Ecto neural progenitor cell (in vitro differentiated cells): ENCODE measurements around the gene MYOC.
"Not testable (repeated sequence)": the region's sequence is repeated elsewhere in the genome, so short reads cannot be mapped to it uniquely, and the experiment has no call there.

Experiments
- DNase-seq: peaks from one replicate; pipeline ENCODE4 v3.0.0-alpha.2; 2018; ENCODE audit warnings: low spot score

MYOC gene

GRCh38 chr1:171606402-171606941 lies 46.0 kb downstream of the MYOC start:
- DNase-seq, result no peak

DNA sequence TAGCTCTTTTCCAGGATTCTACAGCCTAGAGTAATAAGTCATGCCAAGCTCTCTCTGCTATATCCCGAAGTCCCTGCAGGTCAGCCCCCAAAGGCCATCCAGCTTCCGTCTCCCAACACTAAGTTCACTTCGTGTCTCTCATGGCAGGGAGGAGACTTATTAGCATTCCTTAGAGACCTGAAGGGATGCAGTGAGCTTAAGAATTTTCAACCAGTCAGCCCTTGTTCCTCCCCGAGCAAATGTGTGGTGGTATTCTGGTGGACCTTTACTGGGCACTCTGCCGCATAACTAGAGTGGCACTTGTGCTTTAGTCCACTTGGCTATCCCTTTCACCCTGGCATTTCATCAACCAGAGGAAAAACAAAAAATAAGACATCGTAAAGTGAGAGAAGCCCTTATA lies 49.4 kb downstream of the MYOC start:
- not testable (repeated sequence) for DNase-seq

DNA sequence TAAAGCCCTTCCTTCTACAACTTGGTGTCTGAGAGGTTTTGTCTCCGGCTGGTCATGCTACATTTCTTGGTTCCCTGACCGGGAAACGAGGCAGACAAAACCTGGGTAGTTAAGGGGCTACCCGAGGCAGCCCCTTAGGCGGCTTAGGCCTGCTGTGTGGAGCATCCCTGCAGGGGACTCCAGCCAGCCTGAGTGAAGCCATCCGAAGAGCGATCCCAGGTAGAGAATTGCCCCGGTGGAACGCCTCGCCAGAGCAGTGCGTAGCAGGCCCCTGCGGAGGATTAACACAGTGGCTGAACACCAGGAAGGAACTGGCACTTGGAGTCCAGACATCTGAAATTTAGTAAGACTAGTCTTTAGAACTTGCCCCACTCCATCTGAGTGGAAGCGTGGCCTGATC lies 51.6 kb downstream of the MYOC start:
- no peak for DNase-seq

DNA sequence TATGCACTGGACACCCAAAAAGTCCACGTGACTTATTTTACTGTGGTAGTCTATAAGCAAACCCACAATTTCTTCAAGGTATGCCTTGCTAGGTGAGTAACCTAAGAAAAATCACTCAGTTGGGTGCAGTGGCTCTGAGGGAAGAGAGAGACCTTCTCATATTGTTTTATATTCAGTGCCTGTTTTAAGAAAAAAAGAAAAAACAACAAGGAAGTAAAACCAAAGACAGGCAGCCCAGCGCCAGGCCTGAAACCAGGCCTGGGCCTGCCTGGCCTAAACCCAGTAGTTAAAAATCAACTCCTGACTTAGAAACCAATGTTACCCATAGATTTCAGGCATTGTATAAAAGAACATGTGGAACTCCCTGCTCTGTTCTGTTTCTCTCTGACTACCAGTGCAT lies 52.2 kb downstream of the MYOC start:
- not testable (repeated sequence) for DNase-seq

GRCh38 chr1:171597203-171597602 lies 55.3 kb downstream of the MYOC start:
- DNase-seq, result no peak

DNA sequence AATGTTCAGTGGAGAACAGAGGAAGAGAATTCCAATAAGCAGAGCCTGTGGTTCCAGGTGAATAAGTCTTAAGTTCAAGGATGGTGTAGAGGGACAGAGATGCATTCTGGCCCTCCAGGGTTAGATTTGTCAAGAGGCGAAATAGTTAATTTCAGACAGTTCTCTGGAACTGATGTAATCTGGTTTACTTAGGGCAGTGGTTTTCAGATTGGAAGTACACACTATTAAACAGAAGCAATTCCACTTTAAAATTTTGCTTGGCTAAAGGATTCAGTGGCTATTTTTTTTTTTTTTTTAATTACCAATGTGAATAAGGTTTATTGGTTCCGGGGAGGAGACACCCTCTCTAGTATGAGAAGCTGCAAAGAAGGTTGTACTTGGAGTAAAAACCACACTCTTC lies 55.8 kb downstream of the MYOC start:
- DNase-seq, result no peak

- DNase-seq, result no peak
These were observed 56.4 kb downstream of the MYOC start for GRCh38 chr1:171596119-171596518.

DNA sequence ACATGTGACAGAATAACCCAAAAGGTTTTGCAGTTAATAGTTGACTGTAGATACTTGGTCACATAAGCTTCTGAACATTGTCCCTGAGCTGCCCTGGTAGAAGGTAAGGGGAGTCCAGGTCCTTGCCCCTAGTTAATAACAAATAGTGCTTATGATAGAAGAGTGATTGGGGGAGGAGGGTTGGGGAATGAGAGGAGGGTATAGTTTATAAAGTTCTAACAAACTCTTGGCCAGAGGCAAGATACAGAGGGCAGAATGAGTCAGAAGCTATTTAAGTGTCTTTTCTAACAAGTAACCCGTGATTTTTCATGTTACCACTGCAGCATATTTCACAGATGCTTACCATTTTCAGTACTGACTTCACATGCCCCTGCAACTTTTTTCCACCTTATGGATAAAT lies 57.2 kb downstream of the MYOC start:
- DNase-seq, result no peak

GRCh38 chr1:171590022-171590421 lies 62.5 kb downstream of the MYOC start:
- no peak for DNase-seq

DNA sequence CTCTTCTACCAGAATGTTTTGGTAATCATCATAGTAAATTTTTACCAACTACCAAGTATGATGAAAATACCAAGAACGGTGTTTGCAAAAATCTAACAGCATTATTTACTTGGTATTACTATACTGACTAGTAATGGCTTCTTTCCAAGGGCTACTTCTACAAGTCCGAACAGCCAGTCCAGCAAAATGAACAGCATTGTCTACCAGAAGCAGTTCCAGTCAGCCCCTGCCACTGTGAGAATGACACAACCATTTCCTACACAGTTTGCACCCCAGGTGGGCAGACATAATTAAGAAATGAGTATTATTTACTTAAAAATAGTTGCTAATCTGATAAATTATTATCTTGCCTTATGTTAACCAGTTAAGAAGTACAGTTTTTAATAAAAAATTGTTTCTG lies 64.3 kb downstream of the MYOC start:
- DNase-seq, result no peak

DNA sequence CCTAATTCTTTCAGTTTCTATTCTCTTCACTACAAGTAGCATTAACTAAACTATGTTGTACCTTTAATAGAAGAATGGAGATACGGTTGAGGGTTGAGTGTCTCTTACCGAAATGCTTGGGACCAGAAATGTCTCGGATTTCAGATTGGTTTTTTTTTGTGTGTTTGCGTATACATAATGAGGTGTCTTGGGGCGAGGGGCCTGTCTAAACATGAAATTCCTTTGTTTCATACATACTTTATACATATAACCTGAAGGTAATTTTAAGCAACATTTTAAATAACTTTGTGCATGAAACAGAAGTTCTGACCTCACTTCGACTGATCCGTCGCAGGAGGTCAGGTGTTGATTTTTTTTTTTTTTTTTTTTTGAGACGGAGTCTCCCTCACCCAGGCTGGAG lies 66.8 kb downstream of the MYOC start:
- no peak for DNase-seq
